ENCODE measurements around the gene GPR62. TPM values are rescaled to one million over a fixed set of nuclear protein-coding genes. Genes with fewer than 3 reads are reported as not detected.

Gene GPR62
- total and polyA plus RNA-seq, 2 donors (not counting 3 experiments of a cell fraction or from before 2014, with no cell fraction given), result 0.04 to 0.15 TPM

DNA sequence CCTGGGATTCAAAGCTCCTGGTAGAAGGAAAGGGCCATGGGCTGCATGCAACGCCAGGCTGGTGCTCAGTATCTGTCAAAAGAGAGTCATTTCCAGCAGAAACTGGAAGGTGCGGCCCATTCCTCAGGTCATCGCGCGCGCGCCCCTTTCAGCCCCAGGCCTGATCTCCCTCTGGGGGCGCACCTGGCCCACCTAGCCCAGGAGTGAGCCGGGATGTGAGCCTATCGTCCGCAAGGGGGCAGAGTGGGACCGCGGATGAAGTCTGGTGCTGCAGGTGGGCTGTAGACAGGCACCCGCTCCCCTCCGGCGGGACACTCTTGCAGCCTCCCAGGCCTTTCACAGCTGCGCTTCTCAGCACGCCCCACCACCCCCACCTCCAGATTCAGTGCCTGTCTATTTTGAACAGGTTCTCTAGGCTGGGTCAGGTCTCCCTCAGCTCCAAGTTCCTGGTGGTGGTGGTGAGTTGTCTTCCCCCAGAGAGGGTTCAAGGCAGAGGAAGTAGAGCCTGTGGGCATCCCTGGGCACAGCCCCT lies 46.3 kb downstream of the GPR62 start:
- POLR2A ChIA-PET, result no interaction called here
- intact Hi-C loops (cut with micrococcal nuclease), result loop anchor here (1.0 to 5.0 kb wide), 6 partner anchors 52 to 338 kb away; partner anchors contain the start of gene ALAS1
- dilution Hi-C loops (cut with MboI; ENCODE audit: extremely low pct_ligation_motif_present, low sequenced_read_pairs), result no loop called here
- FAIRE-seq, result peak; percentile 88
- H3K9me1 ChIP-seq (replicated peaks; ENCODE audit: control insufficient read depth, extremely low read depth, insufficient read depth, low read length), result no peaks in the 10 kb centered on the region
- no peak overlapping the region for H2AFZ ChIP-seq (ENCODE audit: low read depth, low read length)
- H3K4me2 ChIP-seq (ENCODE audit: insufficient read depth, low read length), result no peak overlapping the region
- H3K27ac ChIP-seq (ENCODE audit: insufficient read depth, low read depth, low read length), result no peak overlapping the region
- H3K79me2 ChIP-seq (ENCODE audit: control insufficient read depth, insufficient read depth, low read length), result no peaks in the 10 kb centered on the region
- H3K9ac ChIP-seq (replicated peaks; ENCODE audit: extremely low read depth, insufficient read depth, low read length), result no peak overlapping the region
- no peaks in the 10 kb centered on the region for H3K9me3 ChIP-seq (replicated peaks; ENCODE audit: control insufficient read depth, insufficient read depth, low read length)
- H3K4me3 ChIP-seq (replicated peaks in 1 of 3; ENCODE audit: insufficient read depth in 1 of 3, low read depth in 1 of 3, low read length in 3 of 3), result no peak overlapping the region
- H4K20me1 ChIP-seq (replicated peaks; ENCODE audit: control insufficient read depth, extremely low read depth, insufficient read depth, low read length), result no peaks in the 10 kb centered on the region
- DNase-seq (ENCODE audit: low read depth, low spot score), result peak; percentile 70
- CTCF ChIA-PET, result interaction anchor here (0.7 to 10.4 kb wide), 35 partner anchors 8 to 411 kb away, joined by 3 to 260 read pairs (median 5); partner anchors contain the start of genes ACY1, DUSP7, PARP3 and POC1A
- TF ChIP-seq POLR2AphosphoS5 (IDR thresholded peaks at IDR 0.05; ENCODE audit: insufficient read depth, low read depth, low read length) (peak; percentile 34), GATA2 (IDR thresholded peaks at IDR 0.05; ENCODE audit: insufficient read depth, insufficient read length, low read depth, low read length) (no peak)
- TF ChIP-seq, protein P1, sequence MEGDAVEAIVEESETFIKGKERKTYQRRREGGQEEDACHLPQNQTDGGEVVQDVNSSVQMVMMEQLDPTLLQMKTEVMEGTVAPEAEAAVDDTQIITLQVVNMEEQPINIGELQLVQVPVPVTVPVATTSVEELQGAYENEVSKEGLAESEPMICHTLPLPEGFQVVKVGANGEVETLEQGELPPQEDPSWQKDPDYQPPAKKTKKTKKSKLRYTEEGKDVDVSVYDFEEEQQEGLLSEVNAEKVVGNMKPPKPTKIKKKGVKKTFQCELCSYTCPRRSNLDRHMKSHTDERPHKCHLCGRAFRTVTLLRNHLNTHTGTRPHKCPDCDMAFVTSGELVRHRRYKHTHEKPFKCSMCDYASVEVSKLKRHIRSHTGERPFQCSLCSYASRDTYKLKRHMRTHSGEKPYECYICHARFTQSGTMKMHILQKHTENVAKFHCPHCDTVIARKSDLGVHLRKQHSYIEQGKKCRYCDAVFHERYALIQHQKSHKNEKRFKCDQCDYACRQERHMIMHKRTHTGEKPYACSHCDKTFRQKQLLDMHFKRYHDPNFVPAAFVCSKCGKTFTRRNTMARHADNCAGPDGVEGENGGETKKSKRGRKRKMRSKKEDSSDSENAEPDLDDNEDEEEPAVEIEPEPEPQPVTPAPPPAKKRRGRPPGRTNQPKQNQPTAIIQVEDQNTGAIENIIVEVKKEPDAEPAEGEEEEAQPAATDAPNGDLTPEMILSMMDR (IDR thresholded peaks at IDR 0.05; ENCODE audit: extremely low read depth in 1 of 2, insufficient read depth in 1 of 2, low read depth in 1 of 2, low read length in 2 of 2), result peak; percentile 94 to 97
- H3K4me1 ChIP-seq (ENCODE audit: control insufficient read depth, extremely low read depth, insufficient read depth, low read length), result peaks cover 13% of the 10 kb centered on the region
- no peaks in the 10 kb centered on the region for H3K27me3 ChIP-seq (ENCODE audit: control insufficient read depth in 2 of 2, insufficient read depth in 2 of 2, low read length in 2 of 2)
- no TSS peak for BruUV-seq (replicated peaks)
- no peaks in the 10 kb centered on the region for H3K36me3 ChIP-seq (ENCODE audit: control insufficient read depth in 2 of 2, extremely low read depth in 1 of 2, insufficient read depth in 2 of 2, low read length in 2 of 2)

DNA sequence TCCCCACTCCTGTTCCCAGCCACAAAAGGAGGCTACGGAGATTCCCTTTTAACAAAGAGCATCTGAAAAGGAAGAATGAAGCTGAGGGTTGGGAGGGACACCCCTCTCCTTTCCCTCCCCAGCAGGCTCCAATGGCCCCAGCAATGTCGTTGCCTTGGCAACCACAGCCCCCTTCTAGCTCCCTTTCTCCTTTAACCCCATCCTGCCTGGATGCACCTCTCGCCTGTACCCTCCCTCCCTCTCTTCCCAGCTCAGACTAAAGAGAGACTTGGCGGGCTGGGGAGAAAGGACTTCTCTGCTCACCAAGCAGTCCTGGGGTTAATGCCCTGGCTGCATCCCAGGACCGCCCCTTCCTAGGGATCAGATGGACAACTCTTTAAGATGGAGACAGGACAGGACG lies 47.6 kb downstream of the GPR62 start:
- dilution Hi-C loops (cut with MboI; ENCODE audit: extremely low pct_ligation_motif_present, low sequenced_read_pairs) (no loop called here), intact Hi-C loops (cut with micrococcal nuclease) (loop anchor here (5.0 kb wide), 2 partner anchors 195 to 215 kb away; partner anchors contain the start of gene ALAS1)
- Histone ChIP-seq H2AFZ (ENCODE audit: low read depth, low read length) (no peak overlapping the region), H3K9me3 (replicated peaks; ENCODE audit: control insufficient read depth, insufficient read depth, low read length) (no peaks in the 10 kb centered on the region), H3K4me3 (replicated peaks in 1 of 3; ENCODE audit: insufficient read depth in 1 of 3, low read depth in 1 of 3, low read length in 3 of 3) (no peak overlapping the region), H3K4me1 (ENCODE audit: control insufficient read depth, extremely low read depth, insufficient read depth, low read length) (peaks cover 13% of the 10 kb centered on the region), H3K9ac (replicated peaks; ENCODE audit: extremely low read depth, insufficient read depth, low read length) (no peak overlapping the region), H3K27me3 (ENCODE audit: control insufficient read depth in 2 of 2, insufficient read depth in 2 of 2, low read length in 2 of 2) (no peaks in the 10 kb centered on the region), H3K4me2 (ENCODE audit: insufficient read depth, low read length) (no peak overlapping the region), H4K20me1 (replicated peaks; ENCODE audit: control insufficient read depth, extremely low read depth, insufficient read depth, low read length) (no peaks in the 10 kb centered on the region), H3K79me2 (ENCODE audit: control insufficient read depth, insufficient read depth, low read length) (no peaks in the 10 kb centered on the region), H3K9me1 (replicated peaks; ENCODE audit: control insufficient read depth, extremely low read depth, insufficient read depth, low read length) (no peaks in the 10 kb centered on the region), H3K27ac (ENCODE audit: insufficient read depth, low read depth, low read length) (no peak overlapping the region), H3K36me3 (ENCODE audit: control insufficient read depth in 2 of 2, extremely low read depth in 1 of 2, insufficient read depth in 2 of 2, low read length in 2 of 2) (no peaks in the 10 kb centered on the region)
- no TSS peak for BruUV-seq (replicated peaks)
- TF ChIP-seq GATA2 (IDR thresholded peaks at IDR 0.05; ENCODE audit: insufficient read depth, insufficient read length, low read depth, low read length) (no peak), POLR2A (IDR thresholded peaks at IDR 0.05; ENCODE audit: low read depth, low read length) (no peak), MYC (IDR thresholded peaks at IDR 0.05; ENCODE audit: low read depth, low read length) (no peak), JUN (IDR thresholded peaks at IDR 0.05; ENCODE audit: borderline replicate concordance, insufficient read depth, insufficient read length, low read depth) (no peak), EZH2 (IDR thresholded peaks at IDR 0.05; ENCODE audit: borderline replicate concordance, low read depth, low read length, severe bottlenecking) (no peak), POLR2AphosphoS5 (IDR thresholded peaks at IDR 0.05; ENCODE audit: insufficient read depth, low read depth, low read length) (no peak), FOS (IDR thresholded peaks at IDR 0.05; ENCODE audit: borderline replicate concordance, insufficient read depth, low read length) (no peak)
- TF ChIP-seq, protein P1 (IDR thresholded peaks at IDR 0.05; ENCODE audit: extremely low read depth in 1 of 2, insufficient read depth in 1 of 2, low read depth in 1 of 2, low read length in 2 of 2), result no peak
- TF ChIP-seq, protein P2, sequence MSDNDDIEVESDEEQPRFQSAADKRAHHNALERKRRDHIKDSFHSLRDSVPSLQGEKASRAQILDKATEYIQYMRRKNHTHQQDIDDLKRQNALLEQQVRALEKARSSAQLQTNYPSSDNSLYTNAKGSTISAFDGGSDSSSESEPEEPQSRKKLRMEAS (IDR thresholded peaks at IDR 0.05; ENCODE audit: insufficient read depth, insufficient read length), result no peak
- POLR2A ChIA-PET, result no interaction called here
- CTCF ChIA-PET, result interaction anchor here (1.2 to 10.4 kb wide), 9 partner anchors 13 to 148 kb away, joined by 4 to 260 read pairs (median 21); partner anchors contain the start of gene DUSP7
- DNase-seq (ENCODE audit: low read depth, low spot score) (no peak), FAIRE-seq (no peak)

Data from endothelial cell of umbilical vein (primary cell).